Measurements from ENCODE around the gene LCN2.

GRCh38 chr9:128101231-128101661, 48.0 kb upstream of the LCN2 start:
- TF ChIP-seq CTCF (IDR thresholded peaks at IDR 0.05) (no peak), POLR2AphosphoS5 (IDR thresholded peaks at IDR 0.05; ENCODE audit: low read depth, low read length) (no peak)

Data from Panc1 (cell line).